HepG2 (cell line): ENCODE results near the gene SLC7A8. TPM values are rescaled to one million over a fixed set of nuclear protein-coding genes. Genes with fewer than 3 reads are reported as not detected.

ENCODE experiments used
- IRF1 ChIP-seq: sonication (generic); formaldehyde crosslinking; IDR thresholded peaks from 2 replicates; pipeline ENCODE4 v1.4.0; 2020; ENCODE audit warnings: low read depth, mild to moderate bottlenecking, missing genetic modification reagents
- LRRFIP1 ChIP-seq: sonication (generic); formaldehyde crosslinking; conservative IDR thresholded peaks from 2 replicates; pipeline ENCODE4 v1.4.0; 2020; ENCODE audit warnings: missing genetic modification reagents
- PHB2 ChIP-seq: fragments of 450-650 bp; IDR thresholded peaks from 2 replicates; pipeline ENCODE4 v1.6.1; 2018; ENCODE audit not compliant: partially characterized antibody
- PRPF4 ChIP-seq: fragments of 200-400 bp; formaldehyde crosslinking; IDR thresholded peaks from 2 replicates; pipeline ENCODE4 v1.6.1; 2016; ENCODE audit warnings: low read length, low read depth; ENCODE audit not compliant: poor library complexity, severe bottlenecking
- ZBTB10 ChIP-seq: sonication (generic); formaldehyde crosslinking; IDR thresholded peaks from 2 replicates; pipeline ENCODE4 v1.4.0; 2020; ENCODE audit warnings: missing genetic modification reagents, borderline replicate concordance
- ZFY ChIP-seq: sonication (generic); formaldehyde crosslinking; IDR thresholded peaks from 2 replicates; pipeline ENCODE4 v1.4.0; 2020; ENCODE audit warnings: missing genetic modification reagents
- ZNF878 ChIP-seq: sonication (generic); formaldehyde crosslinking; IDR thresholded peaks from 2 replicates; pipeline ENCODE4 v1.8.1; 2023; ENCODE audit warnings: mild to moderate bottlenecking, missing genetic modification reagents, moderate library complexity
- polyA plus RNA-seq, 8 experiments: library from polyadenylated mRNA; depleted of rRNA in 3 of 8; stranded (reverse) in 7 of 8; unstranded in 1 of 8; fragments of >200 nt; fragmentation: Illumina TruSeq in 4 of 8; extraction: Trizol in 4 of 8; gene quantifications; 2 replicates each; pipeline versions ENCODE4 v1.2.1 to v1.2.3, GENCODE V29; 2011 to 2016; ENCODE audit warnings: low read depth in 4 of 8, missing spikeins in 1 of 8, mixed read lengths in 1 of 8; ENCODE audit not compliant: insufficient read depth in 1 of 8
- total RNA-seq, 5 experiments: library from RNA; depleted of rRNA; stranded (reverse); fragments of >200 nt; fragmentation: Illumina TruSeq; extraction: Trizol; gene quantifications; 2 replicates each; pipeline ENCODE4 v1.2.3, GENCODE V29; 2016; ENCODE audit warnings: low read depth in 1 of 5
- TF ChIP-seq, protein P1 (sequence below): sonication (generic); formaldehyde crosslinking; IDR thresholded peaks from 2 replicates; pipeline ENCODE4 v1.4.0; 2020; ENCODE audit warnings: mild to moderate bottlenecking, missing genetic modification reagents
- TF ChIP-seq, protein P2 (sequence below): IDR thresholded peaks from 2 replicates; pipeline ENCODE4 v1.6.1; 2016
- TF ChIP-seq, protein P3 (sequence below), 2 experiments: fragments of 450-650 bp in 1 of 2; sonication (generic) in 1 of 2; formaldehyde crosslinking; IDR thresholded peaks; 2 replicates each; pipeline versions ENCODE4 v1.5.0 to v1.8.0; 2020 to 2022; ENCODE audit warnings: mild to moderate bottlenecking in 1 of 2, missing genetic modification reagents in 1 of 2

SLC7A8 gene
- total and polyA plus RNA-seq, 2 of the 13 experiments (the other 11 are each of a cell fraction or from before 2014, with no cell fraction given), result 0.25 TPM; not detected in 1

DNA sequence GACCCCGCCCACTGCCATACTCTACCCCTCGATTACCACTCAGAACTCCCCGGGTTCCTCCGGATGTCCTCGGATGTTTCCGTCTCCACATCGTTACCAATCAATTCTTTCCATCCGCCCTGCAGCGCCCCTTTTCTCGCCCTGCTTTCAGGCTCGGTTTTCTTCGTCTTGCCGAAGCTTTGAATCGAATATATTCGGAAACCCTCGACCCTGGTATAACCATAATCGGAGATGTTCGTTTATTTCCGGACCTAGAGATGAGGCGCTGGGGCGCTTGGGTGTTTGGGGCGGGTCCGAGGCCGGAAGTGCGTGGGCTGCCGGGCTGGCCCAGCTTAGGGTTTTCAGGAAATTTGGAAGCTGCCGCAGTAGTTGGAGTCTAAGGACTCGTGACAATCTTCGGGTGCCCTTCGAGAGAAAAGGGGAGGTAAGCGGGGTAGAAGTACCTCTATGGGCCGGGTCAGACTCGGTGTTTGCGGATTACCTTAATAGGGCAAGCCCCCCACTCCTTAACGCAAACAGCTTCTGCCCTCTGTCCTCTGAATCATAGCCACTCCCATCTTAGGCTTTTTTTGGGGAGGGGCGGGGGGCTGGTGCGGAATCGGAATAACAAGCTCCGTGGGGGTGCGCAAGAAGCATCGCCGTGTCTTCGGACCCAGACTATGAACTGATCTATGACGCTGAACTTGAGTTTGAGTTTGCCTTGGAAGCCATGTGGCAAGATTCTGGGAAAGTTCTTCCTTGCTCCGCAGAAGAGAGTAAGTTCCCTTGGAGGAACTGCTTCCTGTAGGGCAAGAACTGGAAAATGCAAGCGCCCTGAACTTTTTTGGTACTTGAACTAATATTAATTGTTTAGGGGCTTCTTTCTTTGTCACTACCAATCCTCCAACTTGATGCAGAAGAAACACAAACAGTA is 88.0 kb downstream of the SLC7A8 start, which contains the start of gene C14orf119 (continued):
- TF ChIP-seq ZBTB10 (CRISPR knock-in tag), result 0 out of 2 replicates have a peak, but pooled peaks have one; percentile 81
- TF ChIP-seq ZFY (CRISPR knock-in tag), result peak; percentile 61; the same call in 1 of the 2 replicates
- no peak for TF ChIP-seq ZNF878 (CRISPR knock-in tag)
- TF ChIP-seq PHB2, result no peak
- TF ChIP-seq PRPF4, result no peak
- TF ChIP-seq, protein P1, sequence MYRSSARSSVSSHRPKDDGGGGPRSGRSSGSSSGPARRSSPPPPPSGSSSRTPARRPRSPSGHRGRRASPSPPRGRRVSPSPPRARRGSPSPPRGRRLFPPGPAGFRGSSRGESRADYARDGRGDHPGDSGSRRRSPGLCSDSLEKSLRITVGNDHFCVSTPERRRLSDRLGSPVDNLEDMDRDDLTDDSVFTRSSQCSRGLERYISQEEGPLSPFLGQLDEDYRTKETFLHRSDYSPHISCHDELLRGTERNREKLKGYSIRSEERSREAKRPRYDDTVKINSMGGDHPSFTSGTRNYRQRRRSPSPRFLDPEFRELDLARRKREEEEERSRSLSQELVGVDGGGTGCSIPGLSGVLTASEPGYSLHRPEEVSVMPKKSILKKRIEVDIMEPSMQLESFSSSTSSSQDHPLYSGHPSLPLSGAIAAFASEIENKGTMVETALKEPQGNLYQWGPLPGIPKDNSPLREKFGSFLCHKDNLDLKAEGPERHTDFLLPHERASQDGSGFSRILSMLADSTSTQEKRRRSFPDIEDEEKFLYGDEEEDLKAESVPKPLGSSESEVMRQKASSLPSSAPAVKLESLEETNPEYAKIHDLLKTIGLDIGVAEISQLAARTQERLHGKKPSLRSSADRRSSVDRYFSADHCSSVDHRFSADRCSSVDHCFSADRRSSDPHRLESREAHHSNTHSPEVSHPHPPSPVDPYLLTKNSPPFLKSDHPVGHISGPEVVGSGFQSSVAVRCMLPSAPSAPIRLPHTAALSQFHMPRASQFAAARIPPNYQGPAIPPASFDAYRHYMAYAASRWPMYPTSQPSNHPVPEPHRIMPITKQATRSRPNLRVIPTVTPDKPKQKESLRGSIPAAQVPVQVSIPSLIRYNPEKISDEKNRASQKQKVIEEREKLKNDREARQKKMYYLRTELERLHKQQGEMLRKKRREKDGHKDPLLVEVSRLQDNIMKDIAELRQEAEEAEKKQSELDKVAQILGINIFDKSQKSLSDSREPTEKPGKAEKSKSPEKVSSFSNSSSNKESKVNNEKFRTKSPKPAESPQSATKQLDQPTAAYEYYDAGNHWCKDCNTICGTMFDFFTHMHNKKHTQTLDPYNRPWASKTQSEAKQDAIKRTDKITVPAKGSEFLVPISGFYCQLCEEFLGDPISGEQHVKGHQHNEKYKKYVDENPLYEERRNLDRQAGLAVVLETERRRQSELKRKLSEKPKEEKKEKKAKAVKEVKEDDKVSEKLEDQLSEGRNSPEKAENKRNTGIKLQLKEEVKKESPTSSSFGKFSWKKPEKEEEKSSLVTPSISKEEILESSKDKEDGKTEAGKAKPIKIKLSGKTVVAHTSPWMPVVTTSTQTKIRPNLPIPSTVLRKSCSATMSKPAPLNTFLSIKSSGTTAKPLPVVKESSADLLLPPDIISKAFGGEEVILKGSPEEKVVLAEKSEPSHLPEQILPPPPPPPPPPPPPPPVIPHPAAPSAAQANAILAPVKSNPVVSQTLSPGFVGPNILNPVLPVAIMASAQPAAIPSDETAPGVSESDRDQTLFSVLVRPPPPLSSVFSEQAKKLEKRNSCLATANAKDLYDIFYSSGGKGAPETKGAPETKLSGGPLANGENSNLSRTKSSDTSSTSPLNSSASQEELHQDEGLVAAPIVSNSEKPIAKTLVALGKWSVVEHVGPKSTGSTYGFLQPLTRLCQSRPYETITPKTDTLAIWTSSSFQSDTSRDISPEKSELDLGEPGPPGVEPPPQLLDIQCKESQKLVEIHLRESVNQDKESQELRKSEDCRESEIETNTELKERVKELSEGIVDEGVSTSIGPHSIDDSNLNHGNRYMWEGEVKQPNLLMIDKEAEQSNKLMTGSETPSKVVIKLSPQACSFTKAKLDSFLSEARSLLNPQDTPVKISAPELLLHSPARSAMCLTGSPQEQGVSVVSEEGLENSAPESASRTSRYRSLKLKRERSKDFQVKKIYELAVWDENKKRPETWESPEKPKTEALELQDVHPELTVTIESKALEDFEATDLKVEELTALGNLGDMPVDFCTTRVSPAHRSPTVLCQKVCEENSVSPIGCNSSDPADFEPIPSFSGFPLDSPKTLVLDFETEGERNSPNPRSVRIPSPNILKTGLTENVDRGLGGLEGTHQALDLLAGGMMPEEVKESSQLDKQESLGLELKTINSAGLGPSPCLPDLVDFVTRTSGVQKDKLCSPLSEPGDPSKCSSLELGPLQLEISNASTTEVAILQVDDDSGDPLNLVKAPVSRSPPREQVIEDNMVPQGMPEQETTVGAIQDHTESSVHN, result no peak; the same call in 1 of the 2 replicates
- TF ChIP-seq, protein P2, sequence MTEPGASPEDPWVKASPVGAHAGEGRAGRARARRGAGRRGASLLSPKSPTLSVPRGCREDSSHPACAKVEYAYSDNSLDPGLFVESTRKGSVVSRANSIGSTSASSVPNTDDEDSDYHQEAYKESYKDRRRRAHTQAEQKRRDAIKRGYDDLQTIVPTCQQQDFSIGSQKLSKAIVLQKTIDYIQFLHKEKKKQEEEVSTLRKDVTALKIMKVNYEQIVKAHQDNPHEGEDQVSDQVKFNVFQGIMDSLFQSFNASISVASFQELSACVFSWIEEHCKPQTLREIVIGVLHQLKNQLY (CRISPR knock-in tag), result peak; percentile 62; the same call in 1 of the 2 replicates
- no peak; the same call in 1 of the 2 replicates for TF ChIP-seq LRRFIP1 (CRISPR knock-in tag)
- no peak for TF ChIP-seq IRF1 (CRISPR knock-in tag)
- TF ChIP-seq, protein P3, sequence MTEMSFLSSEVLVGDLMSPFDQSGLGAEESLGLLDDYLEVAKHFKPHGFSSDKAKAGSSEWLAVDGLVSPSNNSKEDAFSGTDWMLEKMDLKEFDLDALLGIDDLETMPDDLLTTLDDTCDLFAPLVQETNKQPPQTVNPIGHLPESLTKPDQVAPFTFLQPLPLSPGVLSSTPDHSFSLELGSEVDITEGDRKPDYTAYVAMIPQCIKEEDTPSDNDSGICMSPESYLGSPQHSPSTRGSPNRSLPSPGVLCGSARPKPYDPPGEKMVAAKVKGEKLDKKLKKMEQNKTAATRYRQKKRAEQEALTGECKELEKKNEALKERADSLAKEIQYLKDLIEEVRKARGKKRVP (CRISPR knock-in tag; IDR thresholded peaks at IDR 0.05), result no peak
